HepG2 (cell line): Measurements from ENCODE around the gene ONECUT1. TPM values are rescaled to one million over a fixed set of nuclear protein-coding genes. Genes with fewer than 3 reads are reported as not detected.

ENCODE experiments used
- ATM ChIP-seq: fragments of 450-650 bp; IDR thresholded peaks from 2 replicates; pipeline ENCODE4 v1.7.1; 2017; ENCODE audit warnings: mild to moderate bottlenecking, borderline replicate concordance
- CTCF ChIP-seq: sonication (generic); formaldehyde crosslinking; IDR thresholded peaks from 2 replicates; pipeline ENCODE4 v1.5.0; 2020; ENCODE audit warnings: mild to moderate bottlenecking, missing genetic modification reagents, moderate library complexity
- HDAC2 ChIP-seq: sonication (generic); formaldehyde crosslinking; IDR thresholded peaks from 2 replicates; pipeline ENCODE4 v1.4.0; 2020; ENCODE audit warnings: missing genetic modification reagents
- HNRNPLL ChIP-seq: fragments of 200-400 bp; formaldehyde crosslinking; IDR thresholded peaks from 2 replicates; pipeline ENCODE4 v1.6.1; 2017; ENCODE audit warnings: mild to moderate bottlenecking, low read depth, low read length; ENCODE audit not compliant: poor library complexity, severe bottlenecking
- KMT2A ChIP-seq: sonication (generic); formaldehyde crosslinking; IDR thresholded peaks from 2 replicates; pipeline ENCODE4 v1.4.0; 2020; ENCODE audit warnings: missing genetic modification reagents
- MYC ChIP-seq: sonication (generic); formaldehyde crosslinking; IDR thresholded peaks from 2 replicates; pipeline ENCODE4 v1.9.0; 2021; ENCODE audit warnings: missing genetic modification reagents, borderline replicate concordance
- NR2C2 ChIP-seq: sonication (generic); formaldehyde crosslinking; IDR thresholded peaks from 2 replicates; pipeline ENCODE4 v1.4.0; 2020; ENCODE audit warnings: missing genetic modification reagents, mild to moderate bottlenecking, moderate library complexity, borderline replicate concordance
- SMC3 ChIP-seq: IDR thresholded peaks from 2 replicates; pipeline ENCODE4 v1.6.1; 2011; ENCODE audit warnings: low read length, improper control_type of control experiment
- ZNF574 ChIP-seq: sonication (generic); formaldehyde crosslinking; IDR thresholded peaks from 2 replicates; pipeline ENCODE4 v1.4.0; 2020; ENCODE audit warnings: missing genetic modification reagents
- ZNF761 ChIP-seq: sonication (generic); formaldehyde crosslinking; conservative IDR thresholded peaks from 2 replicates; pipeline ENCODE4 v1.4.0; 2020; ENCODE audit warnings: mild to moderate bottlenecking, missing genetic modification reagents
- ZNF891 ChIP-seq: sonication (generic); formaldehyde crosslinking; IDR thresholded peaks from 2 replicates; pipeline ENCODE4 v1.5.0; 2020; ENCODE audit warnings: mild to moderate bottlenecking, missing genetic modification reagents
- polyA plus RNA-seq, 8 experiments: library from polyadenylated mRNA; depleted of rRNA in 3 of 8; stranded (reverse) in 7 of 8; unstranded in 1 of 8; fragments of >200 nt; fragmentation: Illumina TruSeq in 4 of 8; extraction: Trizol in 4 of 8; gene quantifications; 2 replicates each; pipeline versions ENCODE4 v1.2.1 to v1.2.3, GENCODE V29; 2011 to 2016; ENCODE audit warnings: low read depth in 4 of 8, missing spikeins in 1 of 8, mixed read lengths in 1 of 8; ENCODE audit not compliant: insufficient read depth in 1 of 8
- total RNA-seq, 5 experiments: library from RNA; depleted of rRNA; stranded (reverse); fragments of >200 nt; fragmentation: Illumina TruSeq; extraction: Trizol; gene quantifications; 2 replicates each; pipeline ENCODE4 v1.2.3, GENCODE V29; 2016; ENCODE audit warnings: low read depth in 1 of 5
- TF ChIP-seq, protein P1 (sequence below): sonication (generic); formaldehyde crosslinking; IDR thresholded peaks from 2 replicates; pipeline ENCODE4 v1.4.0; 2020; ENCODE audit warnings: mild to moderate bottlenecking, missing genetic modification reagents
- TF ChIP-seq, protein P2 (sequence below): sonication (generic); formaldehyde crosslinking; IDR thresholded peaks from 2 replicates; pipeline ENCODE4 v1.4.0; 2020; ENCODE audit warnings: mild to moderate bottlenecking, missing genetic modification reagents, borderline replicate concordance

ONECUT1 gene
- total and polyA plus RNA-seq, 2 of the 13 experiments (the other 11 are each of a cell fraction or from before 2014, with no cell fraction given): 3.5 to 9.1 TPM

- TF ChIP-seq NR2C2 (CRISPR knock-in tag): peak; percentile 86
- TF ChIP-seq, protein P1, sequence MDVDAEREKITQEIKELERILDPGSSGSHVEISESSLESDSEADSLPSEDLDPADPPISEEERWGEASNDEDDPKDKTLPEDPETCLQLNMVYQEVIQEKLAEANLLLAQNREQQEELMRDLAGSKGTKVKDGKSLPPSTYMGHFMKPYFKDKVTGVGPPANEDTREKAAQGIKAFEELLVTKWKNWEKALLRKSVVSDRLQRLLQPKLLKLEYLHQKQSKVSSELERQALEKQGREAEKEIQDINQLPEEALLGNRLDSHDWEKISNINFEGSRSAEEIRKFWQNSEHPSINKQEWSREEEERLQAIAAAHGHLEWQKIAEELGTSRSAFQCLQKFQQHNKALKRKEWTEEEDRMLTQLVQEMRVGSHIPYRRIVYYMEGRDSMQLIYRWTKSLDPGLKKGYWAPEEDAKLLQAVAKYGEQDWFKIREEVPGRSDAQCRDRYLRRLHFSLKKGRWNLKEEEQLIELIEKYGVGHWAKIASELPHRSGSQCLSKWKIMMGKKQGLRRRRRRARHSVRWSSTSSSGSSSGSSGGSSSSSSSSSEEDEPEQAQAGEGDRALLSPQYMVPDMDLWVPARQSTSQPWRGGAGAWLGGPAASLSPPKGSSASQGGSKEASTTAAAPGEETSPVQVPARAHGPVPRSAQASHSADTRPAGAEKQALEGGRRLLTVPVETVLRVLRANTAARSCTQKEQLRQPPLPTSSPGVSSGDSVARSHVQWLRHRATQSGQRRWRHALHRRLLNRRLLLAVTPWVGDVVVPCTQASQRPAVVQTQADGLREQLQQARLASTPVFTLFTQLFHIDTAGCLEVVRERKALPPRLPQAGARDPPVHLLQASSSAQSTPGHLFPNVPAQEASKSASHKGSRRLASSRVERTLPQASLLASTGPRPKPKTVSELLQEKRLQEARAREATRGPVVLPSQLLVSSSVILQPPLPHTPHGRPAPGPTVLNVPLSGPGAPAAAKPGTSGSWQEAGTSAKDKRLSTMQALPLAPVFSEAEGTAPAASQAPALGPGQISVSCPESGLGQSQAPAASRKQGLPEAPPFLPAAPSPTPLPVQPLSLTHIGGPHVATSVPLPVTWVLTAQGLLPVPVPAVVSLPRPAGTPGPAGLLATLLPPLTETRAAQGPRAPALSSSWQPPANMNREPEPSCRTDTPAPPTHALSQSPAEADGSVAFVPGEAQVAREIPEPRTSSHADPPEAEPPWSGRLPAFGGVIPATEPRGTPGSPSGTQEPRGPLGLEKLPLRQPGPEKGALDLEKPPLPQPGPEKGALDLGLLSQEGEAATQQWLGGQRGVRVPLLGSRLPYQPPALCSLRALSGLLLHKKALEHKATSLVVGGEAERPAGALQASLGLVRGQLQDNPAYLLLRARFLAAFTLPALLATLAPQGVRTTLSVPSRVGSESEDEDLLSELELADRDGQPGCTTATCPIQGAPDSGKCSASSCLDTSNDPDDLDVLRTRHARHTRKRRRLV (CRISPR knock-in tag): 0 out of 2 replicates have a peak, but pooled peaks have one; percentile 53
- TF ChIP-seq ATM: no peak
- peak; percentile 10; the same call in 1 of the 2 replicates for TF ChIP-seq KMT2A
- peak; percentile 61; the same call in 1 of the 2 replicates for TF ChIP-seq MYC (CRISPR knock-in tag)
- TF ChIP-seq, protein P2, sequence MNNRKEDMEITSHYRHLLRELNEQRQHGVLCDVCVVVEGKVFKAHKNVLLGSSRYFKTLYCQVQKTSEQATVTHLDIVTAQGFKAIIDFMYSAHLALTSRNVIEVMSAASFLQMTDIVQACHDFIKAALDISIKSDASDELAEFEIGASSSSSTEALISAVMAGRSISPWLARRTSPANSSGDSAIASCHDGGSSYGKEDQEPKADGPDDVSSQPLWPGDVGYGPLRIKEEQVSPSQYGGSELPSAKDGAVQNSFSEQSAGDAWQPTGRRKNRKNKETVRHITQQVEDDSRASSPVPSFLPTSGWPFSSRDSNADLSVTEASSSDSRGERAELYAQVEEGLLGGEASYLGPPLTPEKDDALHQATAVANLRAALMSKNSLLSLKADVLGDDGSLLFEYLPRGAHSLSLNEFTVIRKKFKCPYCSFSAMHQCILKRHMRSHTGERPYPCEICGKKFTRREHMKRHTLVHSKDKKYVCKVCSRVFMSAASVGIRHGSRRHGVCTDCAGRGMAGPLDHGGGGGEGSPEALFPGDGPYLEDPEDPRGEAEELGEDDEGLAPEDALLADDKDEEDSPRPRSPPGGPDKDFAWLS (CRISPR knock-in tag): no peak
- peak; percentile 67 for TF ChIP-seq CTCF (CRISPR knock-in tag)
- TF ChIP-seq HNRNPLL: peak; percentile 49
- TF ChIP-seq ZNF761 (CRISPR knock-in tag): 0 out of 2 replicates have a peak, but pooled peaks have one; percentile 58
- TF ChIP-seq ZNF891 (CRISPR knock-in tag): no peak
- TF ChIP-seq HDAC2 (CRISPR knock-in tag): peak; percentile 31; the same call in 1 of the 2 replicates
- TF ChIP-seq SMC3: no peak
- 0 out of 2 replicates have a peak, but pooled peaks have one; percentile 26 for TF ChIP-seq ZNF574
Measured at GRCh38 chr15:52786436-52787122, 3.6 kb downstream of the ONECUT1 start (continued).
